CD4-positive, alpha-beta T cell treated with Interleukin-15 for 1 hour (primary cell): ENCODE measurements around the gene RPP25.
A peak's percentile ranks its signal among the peaks of the same experiment; 100 is the strongest.

ENCODE experiments used
- DNase-seq: peaks from one replicate; pipeline ENCODE4 v3.0.0-alpha.2; 2020

RPP25 gene, protein sequence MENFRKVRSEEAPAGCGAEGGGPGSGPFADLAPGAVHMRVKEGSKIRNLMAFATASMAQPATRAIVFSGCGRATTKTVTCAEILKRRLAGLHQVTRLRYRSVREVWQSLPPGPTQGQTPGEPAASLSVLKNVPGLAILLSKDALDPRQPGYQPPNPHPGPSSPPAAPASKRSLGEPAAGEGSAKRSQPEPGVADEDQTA

DNA sequence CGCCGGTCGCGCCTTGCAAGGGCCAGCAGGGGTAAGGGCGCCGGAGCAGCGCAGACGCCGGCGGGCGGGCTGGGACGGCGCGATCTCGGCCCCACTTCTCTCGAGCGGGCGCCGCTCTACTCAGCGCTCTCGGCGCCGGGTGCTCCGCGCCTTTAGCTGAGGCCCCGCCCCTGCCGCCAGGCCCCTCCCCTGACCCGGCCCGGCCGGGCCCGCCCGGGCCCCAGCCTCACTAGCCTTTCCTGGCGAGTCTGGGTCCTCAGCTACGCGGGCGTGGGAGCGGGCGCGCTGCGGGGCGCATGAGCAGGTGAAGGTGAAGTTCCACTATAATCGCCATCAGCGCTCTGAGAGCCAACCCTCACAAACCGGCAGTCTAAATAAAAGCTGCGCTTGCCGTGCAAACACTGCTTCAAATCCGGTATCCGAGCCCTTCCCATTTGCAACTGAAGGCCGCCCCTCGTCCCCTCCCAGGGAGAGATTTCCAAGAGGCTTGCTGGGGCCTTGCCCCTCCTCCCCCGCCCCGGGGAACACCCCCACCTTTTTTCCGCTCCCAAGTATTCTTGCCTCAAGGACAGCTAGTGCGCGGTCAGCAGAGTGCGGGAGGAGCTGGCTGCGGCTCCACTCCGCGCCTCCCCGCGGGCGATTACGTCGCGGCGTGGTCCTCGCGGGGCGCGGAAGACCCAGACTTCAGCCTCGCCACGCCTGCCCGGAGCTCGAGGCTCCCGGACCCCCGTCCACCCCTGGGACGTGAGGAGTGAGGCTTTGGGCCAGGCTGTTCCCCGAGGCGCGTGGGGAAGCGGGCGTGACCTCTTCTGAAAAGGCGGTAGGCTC is at the start of gene RPP25:
Gene RPP25, minus strand, starts transcription at position 125 of the 828 bp plus-strand sequence. CDS start 189 bp downstream, outside the sequence.
- peak; percentile 56 for DNase-seq

DNA sequence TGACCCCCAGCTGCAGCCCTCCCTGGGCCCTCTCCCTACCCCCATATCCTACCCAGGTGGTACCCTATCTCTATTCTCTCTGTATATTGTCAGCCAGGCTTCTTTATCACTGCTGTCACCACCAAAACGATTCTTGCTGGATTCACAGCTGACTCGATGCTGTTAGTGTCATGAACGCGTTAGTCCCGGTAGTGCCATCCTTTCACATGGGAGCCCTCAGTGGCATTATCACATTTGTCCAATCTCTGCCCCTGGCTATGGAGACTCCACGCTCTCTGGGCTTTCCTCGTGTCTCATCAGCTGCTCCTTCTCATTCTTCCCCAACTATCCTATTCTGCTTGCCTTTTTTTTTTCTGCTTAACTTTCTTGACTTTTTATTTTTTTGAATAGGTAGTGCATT is 45.8 kb upstream of the RPP25 start:
- DNase-seq = no peak

DNA sequence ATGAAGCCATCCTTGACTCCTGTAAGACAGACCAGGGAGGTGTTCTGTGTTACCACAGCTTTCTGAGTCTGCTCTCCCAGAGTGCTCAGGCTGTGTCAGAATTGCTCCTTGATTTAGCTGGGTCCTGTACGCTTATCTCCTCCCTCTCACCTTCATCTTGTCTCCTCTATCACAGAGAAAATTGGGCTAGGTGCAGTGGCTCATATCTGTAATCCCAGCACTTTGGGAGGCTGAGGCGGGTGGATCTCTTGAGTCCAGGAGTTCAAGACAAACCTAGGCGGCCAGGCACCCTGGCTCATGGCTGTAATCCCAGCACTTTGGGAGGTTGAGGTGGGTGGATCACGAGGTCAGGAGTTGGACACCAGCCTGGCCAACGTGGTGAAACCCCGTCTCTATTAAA is 44.7 kb upstream of the RPP25 start:
- DNase-seq = no peak

DNA sequence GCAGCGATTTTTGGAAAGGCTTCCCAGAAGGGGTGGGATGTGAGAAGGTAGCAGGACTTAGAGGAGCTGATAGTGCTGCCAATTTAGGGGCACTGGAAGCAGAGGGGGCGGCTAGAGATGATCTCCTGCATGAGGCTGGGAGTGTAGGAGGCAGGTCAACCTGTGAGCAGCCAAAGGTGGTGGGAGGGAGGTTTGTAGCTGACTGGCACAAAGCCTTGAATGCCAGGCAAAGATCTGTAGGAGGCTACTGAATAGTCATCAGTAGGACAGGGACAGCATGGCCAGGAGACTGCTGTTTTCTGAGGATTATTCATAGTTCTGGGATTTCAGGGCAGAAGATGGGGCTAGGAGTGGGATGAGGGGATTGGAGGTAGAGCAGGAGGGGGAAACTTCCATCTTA is 41.0 kb upstream of the RPP25 start:
- no peak for DNase-seq

DNA sequence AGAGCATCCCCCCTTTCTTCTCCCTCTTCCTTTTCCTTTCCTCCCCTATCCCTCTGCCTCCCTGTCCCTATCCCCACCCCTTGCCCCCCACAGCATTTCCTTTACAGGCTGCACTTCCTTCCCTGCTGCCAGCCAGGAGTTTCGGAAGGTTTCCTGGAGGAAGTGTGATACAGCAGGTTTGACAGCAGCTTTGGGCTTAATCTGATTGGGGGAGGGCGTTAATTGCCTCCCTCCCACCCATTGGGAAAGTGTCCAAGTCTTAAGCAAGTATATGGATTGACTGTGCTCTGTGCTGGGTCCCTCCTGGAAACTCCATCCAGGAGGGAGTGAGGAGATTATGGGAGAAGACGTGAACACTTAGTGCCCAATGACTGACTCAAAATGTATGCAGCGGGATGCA is 40.6 kb upstream of the RPP25 start:
- no peak for DNase-seq

DNA sequence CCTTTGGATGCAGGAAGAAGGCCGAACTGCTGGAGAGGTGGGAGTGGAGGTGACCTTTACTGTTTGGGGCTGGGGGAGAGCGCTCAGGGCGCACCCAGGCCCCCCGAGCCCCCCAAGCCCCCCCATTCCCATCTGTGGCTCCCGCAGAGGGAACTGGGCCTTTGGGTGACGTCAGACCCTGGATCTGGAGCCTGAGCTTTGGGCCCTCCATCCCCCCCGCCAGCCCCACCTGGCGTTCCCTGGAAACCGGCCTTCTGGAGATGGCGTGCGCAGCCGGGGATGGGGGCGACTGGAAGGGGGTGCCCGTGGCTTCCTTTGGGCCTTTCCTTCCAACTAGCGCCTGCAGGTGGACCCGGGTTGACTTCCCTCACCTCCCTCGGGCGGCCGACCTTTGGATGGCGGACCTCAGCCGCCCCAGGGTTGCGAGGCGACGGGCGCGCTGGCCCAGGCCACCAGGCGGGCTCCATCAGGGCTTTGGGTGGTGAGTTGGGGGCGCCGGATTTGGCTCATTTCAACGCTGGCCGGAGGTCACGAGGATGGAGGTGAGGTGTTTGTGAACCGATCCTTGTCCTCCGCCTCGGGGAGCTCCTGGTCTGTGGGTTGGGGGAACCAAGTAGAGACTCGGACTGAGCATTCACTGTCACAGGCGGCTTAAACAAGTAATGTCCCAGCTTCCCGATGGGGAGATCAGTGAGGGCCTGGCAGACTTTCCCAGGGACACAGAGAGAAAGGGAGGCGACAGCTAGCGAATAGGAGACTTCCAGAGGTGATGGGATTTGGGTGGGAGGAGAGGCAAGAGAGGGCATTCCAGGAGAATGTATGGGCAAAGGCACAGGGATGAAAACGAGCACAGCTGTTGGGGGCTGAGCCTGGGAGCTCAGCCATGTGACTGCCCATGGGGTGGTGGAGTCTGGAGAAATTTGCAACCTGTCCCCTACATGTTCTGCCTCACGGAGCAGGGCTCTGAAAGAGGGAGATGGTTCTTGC is 39.5 kb upstream of the RPP25 start:
- DNase-seq = no peak

DNA sequence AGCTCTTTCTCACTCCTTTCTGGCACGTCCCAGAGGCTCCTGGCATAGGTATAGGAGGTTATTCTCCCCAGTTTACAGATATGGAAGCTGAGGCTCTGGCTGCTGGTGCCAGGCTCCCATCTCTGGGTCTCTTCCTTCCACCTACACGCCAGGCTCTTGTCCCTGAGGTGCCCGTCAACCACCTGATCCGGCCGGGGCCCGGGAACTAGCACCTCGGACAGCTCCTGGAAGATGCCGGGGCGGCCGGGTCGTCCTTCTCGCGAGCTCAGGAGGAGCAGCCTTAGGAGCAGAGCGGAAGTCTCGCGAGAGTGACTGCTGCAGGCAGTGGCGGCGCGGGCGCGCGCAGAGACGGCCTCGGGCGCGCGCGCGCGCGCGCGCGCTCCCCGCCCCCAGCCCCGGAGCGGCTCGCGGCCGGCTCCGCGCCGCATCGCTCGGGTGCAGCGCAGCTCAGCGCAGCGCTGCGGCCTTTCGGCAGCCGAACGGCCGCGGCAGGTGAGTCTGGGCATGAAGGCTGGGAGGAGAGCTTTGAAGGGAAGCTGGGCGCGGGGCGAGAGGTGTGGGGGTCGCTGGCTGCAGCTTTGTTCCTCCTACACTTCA is 38.7 kb upstream of the RPP25 start, which contains the start of gene SCAMP5:
Gene SCAMP5, plus strand, starts transcription at position 382 of the 597 bp plus-strand sequence. CDS start 16,277 bp downstream, outside the sequence.
- peak; percentile 90 for DNase-seq

DNA sequence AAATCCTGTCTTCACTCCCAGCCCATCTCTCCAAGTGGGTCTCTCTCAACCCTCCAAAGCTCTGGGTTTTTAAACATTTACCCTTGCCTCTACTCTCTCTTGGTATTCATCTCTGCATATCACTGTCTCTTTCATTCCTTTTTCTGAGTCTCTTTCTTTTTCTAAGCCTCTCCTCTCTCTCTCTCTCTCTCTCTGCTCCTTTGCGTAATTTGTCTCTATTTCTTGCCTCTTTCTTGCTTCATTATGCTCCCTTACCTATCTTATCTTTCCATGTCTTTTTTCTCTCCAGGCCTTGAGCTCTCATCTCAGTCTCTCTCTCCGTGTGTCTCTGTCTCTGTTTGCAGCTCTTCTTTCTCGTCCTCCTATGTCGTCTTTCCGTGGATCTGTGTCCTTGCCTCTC is 38.1 kb upstream of the RPP25 start:
- no peak for DNase-seq

DNA sequence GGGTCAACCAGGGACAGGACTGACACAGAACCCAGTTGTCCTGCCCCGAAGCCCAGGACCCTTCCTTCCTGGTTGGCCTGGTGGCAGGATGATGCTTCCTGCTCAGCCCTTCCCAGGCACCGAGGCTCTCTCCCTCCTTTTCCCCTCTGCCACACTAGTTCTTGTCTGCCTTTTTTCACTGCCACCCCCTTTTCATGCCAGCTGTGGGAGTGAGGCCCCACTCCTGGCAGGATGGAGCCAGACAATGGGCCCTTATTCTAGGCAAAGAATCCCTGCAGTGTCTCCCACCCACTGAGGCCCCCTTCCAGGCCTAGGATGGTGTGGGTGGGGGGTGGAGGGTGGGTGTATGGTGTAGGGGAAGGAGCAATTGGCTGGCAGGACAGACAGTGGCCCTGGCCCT is 37.7 kb upstream of the RPP25 start:
- DNase-seq = no peak

DNA sequence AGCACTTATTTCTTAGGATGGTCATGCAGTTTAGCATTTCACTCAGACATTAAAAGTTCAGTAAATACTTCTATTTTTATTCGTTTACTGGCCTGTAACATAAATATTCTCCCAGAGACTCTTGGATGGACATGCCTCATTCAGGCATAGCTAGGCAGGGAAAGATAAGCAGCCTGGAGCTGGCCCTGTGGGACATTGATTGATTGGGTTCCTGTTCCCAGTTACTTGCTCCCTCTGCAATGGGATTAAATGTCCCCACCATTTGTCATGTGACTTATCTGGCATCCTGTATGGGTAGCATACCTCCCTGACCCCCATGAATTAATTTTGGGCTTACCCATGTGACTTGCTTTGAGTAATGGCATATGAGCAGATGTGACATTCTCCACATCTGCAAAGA is 36.0 kb upstream of the RPP25 start:
- no peak for DNase-seq

DNA sequence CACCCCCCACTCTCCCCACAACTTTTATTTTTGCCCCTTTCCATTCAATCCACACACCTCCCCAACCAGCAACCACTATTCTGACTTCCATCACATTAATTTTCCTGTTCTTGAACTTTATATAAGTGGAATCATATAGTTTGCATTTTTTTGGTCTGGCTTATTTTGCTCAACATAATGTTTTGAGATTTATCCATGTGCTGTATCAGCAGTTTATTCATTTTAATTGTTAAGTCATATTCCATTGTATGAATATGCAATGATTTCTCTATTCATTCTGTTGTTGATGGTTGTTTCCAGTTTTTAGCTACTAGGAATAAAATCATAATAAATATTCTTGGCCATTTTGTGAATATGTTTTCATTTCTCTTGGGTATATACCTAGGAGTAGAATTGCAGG is 33.0 kb upstream of the RPP25 start:
- no peak for DNase-seq

DNA sequence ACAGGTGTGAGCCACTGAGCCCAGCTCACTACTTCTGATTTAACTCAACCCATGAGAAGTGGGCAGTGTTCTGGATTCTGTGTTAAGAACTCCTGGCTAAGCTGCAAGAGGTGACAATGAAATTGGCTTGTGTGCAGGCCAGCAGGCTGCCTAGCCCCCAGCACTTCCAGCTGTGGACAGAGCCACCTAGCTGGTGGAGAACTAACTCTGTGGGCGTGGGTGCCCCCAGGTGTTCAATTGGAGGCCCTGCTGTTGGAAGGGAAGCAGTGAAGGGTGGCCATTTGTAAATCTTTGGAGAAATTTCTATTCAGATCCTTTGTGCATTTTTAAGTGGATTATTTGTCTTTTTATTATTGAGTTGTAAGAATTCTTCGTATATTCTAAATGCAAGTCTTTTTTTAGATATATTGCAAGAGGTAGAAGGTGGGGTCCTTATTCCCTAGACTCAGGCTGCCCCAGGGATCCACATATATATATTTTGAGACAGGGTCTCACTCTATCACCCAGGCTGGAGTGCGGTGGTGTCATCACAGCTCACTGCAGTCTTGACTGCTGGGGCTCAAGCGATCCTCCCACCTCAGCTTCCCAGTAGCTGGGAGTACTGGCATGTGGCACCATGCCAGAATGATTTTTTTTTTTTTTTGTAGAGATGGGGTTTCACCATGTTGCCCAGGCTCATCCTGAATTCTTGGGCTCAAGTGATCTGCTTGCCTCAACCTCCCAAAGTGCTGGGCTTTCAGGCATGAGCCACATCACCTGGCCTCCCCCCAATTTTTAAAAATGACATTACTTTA is 31.6 kb upstream of the RPP25 start:
- no peak for DNase-seq

DNA sequence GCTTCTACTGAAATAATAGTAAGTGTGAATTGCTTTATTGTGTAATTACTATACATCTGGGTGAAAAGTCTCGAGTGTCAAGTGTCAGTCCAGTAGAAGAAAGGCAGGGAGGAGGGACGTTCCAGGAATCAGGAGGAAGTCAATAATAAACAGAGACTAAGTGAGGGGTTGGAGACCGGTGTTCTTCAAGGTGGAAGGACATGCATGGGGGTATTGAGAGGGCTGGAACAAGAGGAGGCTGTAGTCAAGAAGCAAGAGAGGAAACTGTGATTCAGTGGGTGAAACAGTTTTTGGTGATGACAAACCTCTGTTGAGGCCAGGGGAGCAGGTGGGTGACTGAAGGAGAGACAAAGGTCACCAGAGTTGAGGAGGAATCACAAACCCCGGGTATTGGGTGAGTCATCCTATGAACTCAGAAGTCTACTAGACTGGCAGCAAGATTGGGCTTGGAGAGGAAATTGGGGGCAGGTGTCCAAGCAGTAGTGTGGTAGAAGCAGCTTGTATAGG is 27.2 kb upstream of the RPP25 start:
- DNase-seq = no peak

DNA sequence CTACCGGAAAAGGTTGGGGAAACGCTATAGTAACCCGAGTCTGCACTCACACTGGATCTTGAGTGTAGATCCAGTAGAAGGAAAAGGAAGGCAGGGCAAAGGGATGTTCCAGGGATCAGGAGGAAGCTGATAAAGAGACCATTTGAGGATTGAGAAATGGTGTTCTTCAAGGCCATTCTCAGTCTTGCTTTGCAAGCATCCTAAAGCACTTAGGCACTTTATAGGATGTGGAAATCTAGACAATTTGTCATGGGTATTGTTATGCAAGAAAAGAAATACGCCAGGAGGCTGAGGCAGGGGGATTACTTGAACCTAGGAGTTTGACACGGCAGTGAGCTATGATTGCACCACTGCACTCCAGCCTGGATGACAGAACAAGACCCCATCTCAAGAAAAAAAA is 25.6 kb upstream of the RPP25 start:
- DNase-seq = no peak

DNA sequence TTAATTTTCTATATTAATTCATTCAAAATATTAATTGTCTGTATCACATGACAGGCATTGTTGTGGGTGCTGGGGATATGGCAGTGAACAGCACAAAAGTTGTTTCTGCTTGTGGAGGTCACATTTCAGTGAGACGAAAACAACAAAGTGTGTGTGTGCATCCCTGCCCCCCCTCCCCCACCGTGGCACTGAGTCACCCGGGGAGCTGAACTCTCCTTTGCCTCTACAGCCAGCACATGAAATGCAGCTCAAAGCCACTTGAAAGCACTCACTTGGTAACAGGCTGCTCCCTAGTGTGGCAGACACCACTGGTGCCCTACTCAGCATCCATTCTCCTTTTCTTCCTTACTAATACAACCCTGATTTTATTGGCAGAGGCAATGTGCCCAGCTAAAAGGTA is 21.9 kb upstream of the RPP25 start:
- no peak for DNase-seq

DNA sequence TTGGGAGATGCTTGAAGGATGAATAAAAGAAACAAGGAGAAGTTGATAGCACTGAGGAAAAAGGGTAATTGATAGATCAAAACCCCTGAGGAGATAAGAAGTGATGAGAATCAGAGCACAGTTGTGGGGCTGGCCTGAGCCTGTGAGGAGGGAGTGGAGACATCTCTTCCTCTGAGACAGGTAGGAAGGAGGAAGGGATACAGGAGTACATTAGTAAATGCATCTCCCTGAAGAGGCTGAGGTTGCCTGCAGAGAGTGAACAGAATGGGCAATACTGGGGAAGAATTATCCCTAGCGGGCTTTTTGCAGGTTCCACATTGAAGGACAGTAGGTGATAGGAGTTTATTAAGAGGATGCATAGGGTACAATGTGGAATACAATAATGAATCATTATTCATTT is 21.5 kb upstream of the RPP25 start:
- no peak for DNase-seq

DNA sequence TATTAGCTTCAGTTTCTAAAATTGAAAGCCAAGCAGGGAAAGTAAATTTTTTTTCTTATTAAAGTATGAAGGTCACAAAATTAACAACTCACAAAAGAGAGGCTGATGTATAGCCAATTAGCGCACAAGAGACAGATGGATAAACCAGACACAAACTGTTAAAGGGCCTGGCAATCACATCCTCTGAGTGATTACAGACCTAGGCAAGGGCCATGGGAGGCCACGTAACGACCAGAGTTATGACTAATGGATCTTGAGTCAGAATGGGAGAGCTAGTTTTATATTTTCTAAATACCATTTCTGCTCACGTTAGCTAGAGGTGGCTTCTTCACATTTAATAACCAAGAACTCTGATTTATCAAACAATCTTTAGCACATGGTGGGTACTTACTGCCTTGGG is 21.0 kb upstream of the RPP25 start:
- DNase-seq = no peak

DNA sequence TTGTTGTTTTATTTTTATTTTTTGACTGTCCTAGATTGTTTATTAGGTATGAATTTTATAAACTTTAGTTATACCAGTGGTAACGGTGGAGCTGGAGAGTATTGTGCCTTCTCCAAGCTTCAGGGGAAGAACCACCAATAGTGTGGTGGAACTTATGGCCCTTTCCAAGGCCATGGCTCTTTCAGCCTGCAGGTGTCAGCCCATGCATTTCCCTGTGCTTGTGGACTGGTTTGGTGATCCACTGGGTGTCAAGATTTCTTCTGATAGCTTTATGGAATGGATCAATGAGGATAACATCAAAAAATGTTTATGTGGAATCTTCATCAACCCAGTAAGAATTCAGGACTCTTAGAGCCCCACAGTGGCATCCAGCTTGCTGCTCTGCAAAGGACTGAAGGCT is 19.6 kb upstream of the RPP25 start:
- DNase-seq = no peak

DNA sequence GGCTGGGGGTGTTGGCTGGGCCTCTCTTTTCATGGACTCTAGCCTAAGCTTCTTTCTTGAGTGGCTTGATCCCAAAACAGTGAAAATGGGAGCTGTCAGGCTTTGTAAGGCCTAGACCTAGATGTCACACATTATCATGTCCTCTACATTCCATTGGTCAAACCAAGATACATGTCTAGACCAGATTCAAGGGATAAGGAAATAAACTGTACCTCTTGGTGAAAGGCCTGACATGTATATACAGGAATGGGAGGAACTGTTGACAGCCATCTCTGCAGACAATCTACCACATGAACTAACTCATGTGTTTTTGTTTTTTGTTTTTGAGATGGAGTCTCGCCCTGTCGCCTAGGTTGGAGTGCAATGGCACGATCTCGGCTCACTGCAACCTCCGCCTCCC is 11.1 kb upstream of the RPP25 start:
- DNase-seq = no peak

DNA sequence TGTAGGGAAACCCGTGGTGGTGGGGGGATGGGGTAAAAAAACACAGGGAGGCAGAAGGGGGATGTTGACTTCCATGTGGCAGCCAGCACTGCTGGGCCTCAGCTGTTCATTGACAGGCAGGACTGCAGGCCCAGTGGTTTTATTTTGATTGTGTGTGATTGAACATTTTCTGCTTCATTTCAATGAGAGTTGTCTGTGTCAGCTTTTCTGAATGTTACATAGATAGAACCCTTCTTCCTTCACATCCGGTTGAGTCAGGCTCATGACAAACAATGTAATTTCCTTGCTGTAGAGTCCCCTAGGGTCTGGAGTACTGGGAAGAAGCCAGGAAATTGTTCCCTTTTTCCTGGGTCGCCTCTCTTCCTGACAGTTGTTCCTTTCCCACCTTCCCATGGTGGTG is 8.2 kb upstream of the RPP25 start:
- DNase-seq = no peak

DNA sequence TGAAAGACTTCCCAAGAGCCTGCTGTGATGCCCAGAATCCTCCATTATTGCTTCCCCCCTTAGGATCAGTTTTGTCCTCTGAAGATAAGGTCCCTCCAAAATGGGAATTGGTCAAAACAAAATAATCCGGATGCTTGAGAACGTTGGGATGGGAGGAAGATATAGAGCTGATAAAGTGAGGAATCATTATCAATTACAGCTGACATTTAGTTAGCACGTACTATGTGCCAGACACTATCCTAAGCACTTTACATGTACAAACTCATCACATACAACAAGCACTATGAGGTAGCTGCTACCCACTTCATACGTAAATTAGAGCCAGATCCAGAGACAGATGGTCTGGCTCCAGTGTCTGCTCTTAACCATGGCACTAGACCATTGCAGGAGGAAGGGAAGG is 6.6 kb upstream of the RPP25 start:
- no peak for DNase-seq

DNA sequence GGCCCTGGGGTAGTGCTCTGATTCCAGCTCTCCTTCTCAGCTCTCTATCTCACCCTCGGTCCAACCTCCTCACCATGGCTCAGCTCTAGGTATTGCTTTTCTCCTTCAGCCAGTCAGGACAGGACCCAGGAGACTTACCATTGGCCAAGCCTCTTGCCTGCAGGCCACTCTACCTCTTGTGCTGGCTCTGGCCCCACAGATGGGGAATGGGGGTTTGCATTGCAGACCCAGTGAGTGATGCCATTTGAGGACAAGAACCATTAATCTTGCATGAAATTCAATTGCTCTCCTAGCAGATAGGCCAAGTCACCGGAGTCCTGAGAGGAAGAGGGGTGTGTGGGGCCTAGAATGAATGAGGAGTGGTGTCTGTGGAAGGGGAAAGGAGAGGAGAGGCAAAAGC is 6.1 kb upstream of the RPP25 start:
- no peak for DNase-seq
